Right lobe of liver (tissue), 6 donors: Measurements from ENCODE around the gene TBC1D1. TPM values are rescaled to one million over a fixed set of nuclear protein-coding genes. Genes with fewer than 3 reads are reported as not detected.

ENCODE experiments used
- ATAC-seq, 4 donors: fragments of 200-7000 bp; cut with Tn5 transposase; one replicate each; pipeline ENCODE4 v1.9.1; 2020; ENCODE audit warnings: mild to moderate bottlenecking in 4 of 4, moderate library complexity in 4 of 4
- DNase-seq, 3 donors: peaks; one replicate each; pipeline ENCODE4 v3.0.0-alpha.2; 2020
- H3K27ac ChIP-seq, 3 donors: fragments of 200-600 bp; one replicate each; pipeline ENCODE4 v1.8.0; 2022
- H3K27me3 ChIP-seq, 2 donors: fragments of 200-600 bp; one replicate each; pipeline ENCODE4 v1.8.0; 2022
- H3K36me3 ChIP-seq, 4 donors: fragments of 200-600 bp; sonication (generic) in 1 of 4; one replicate each; pipeline versions ENCODE4 v1.5.1 to v1.8.0; 2017 to 2022; ENCODE audit warnings: control low read depth in 1 of 4
- H3K4me1 ChIP-seq, 4 donors: fragments of 200-600 bp; sonication (generic) in 1 of 4; one replicate each; pipeline versions ENCODE4 v1.5.1 to v1.8.0; 2017 to 2022; ENCODE audit warnings: control low read depth in 1 of 4
- H3K4me3 ChIP-seq, 3 donors: fragments of 200-600 bp; one replicate each; pipeline ENCODE4 v1.8.0; 2022
- H3K9me3 ChIP-seq, 4 donors: fragments of 200-600 bp; sonication (generic) in 1 of 4; one replicate each; pipeline versions ENCODE4 v1.5.1 to v1.8.0; 2017 to 2022; ENCODE audit warnings: control low read depth in 1 of 4
- POLR2A ChIP-seq: fragments of 450-650 bp; IDR thresholded peaks from one replicate; pipeline ENCODE4 v1.6.1; 2017; ENCODE audit warnings: antibody characterized with exemption, mild to moderate bottlenecking
- WGBS: methylation state at CpG from one replicate; pipeline ENCODE4 v1.1.6; 2018; ENCODE audit warnings: low coverage, low lambda C conversion rate; ENCODE audit not compliant: insufficient coverage; ENCODE audit errors: missing lambda C conversion rate; 5-methylcytosine and 5-hydroxymethylcytosine counted together
- intact Hi-C, 2 donors: fragments of 100-400 bp; cut with DNase I; formaldehyde crosslinking; loops; one replicate each; pipeline versions ENCODE4 v1.11.2 to v1.14.1; 2022
- total RNA-seq, 6 experiments: library from RNA; depleted of rRNA in 2 of 6; stranded (reverse); fragments of >200 nt in 2 of 6; fragmentation: NEBNext Ultra II Directional in 3 of 6; extraction: Animal tissue kit (Norgen Biotek cat#: 25700) in 3 of 6; gene quantifications; one replicate each; pipeline versions ENCODE4 v1.1.0 to v1.2.4, GENCODE V29; 2016 to 2023
- TF ChIP-seq, protein P1 (sequence below), 4 donors: fragments of 200-600 bp in 3 of 4; fragments of 450-650 bp in 1 of 4; IDR thresholded peaks; one replicate each; pipeline versions ENCODE4 v1.5.1 to v1.8.0; 2016 to 2022; ENCODE audit warnings: antibody characterized with exemption in 4 of 4, mild to moderate bottlenecking in 2 of 4
- donor health status: DM: no; HTN: yes; CAD: no.
- donor health status: DM: no; HTN: no; CAD: no.
- donor health status: DM: no; HTN: no; CAD: no.
- donor health status: DM: no; HTN: yes; CAD: no.
- donor health status: DM: no; HTN: yes; CAD: no.

Gene TBC1D1
- total RNA-seq, 6 experiments from 2014 or later = 21.2 to 67.5 (median 35.8) TPM

DNA sequence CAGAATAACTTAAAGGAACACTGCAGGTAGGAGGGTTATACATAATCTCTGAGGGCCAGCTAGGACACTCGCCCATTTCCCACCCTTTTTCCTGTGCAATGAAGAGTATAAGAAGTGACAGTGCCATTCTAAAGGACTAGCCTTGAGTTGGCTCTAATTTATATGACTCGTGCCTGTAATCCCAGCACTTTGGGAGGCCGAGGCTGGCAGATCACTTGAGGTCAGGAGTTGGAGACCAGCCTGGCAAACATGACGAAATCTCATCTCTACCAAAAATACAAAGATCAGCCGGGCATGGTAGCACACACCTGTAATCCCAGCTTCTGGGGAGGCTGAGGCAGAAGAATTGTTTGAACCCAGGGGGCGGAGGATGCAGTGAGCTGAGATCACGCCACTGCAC, 4.4 kb downstream of the TBC1D1 start:
- TF ChIP-seq, protein P1, sequence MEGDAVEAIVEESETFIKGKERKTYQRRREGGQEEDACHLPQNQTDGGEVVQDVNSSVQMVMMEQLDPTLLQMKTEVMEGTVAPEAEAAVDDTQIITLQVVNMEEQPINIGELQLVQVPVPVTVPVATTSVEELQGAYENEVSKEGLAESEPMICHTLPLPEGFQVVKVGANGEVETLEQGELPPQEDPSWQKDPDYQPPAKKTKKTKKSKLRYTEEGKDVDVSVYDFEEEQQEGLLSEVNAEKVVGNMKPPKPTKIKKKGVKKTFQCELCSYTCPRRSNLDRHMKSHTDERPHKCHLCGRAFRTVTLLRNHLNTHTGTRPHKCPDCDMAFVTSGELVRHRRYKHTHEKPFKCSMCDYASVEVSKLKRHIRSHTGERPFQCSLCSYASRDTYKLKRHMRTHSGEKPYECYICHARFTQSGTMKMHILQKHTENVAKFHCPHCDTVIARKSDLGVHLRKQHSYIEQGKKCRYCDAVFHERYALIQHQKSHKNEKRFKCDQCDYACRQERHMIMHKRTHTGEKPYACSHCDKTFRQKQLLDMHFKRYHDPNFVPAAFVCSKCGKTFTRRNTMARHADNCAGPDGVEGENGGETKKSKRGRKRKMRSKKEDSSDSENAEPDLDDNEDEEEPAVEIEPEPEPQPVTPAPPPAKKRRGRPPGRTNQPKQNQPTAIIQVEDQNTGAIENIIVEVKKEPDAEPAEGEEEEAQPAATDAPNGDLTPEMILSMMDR (IDR thresholded peaks at IDR 0.05) = no peak
- TF ChIP-seq POLR2A = no peak
- peak in 2 of 4 donors; percentile 15 to 22 for ATAC-seq
- Histone ChIP-seq H3K36me3 (no peaks in the 10 kb centered on the region), H3K9me3 (no peaks in the 10 kb centered on the region), H3K4me3 (no peak overlapping the region), H3K27ac (peak overlapping the region in 1 of 3 donors; percentile 19), H3K4me1 (peaks cover 0 to 18% (median 0%) of the 10 kb centered on the region in 4 donors), H3K27me3 (no peaks in the 10 kb centered on the region)
- 56% methylated on average over 7 of the region's 7 CpGs for WGBS
- intact Hi-C loops = no loop called here
- DNase-seq = peak in 2 of 3 donors; percentile 55 to 58

- no peak overlapping the region for H3K4me3 ChIP-seq
- H3K9me3 ChIP-seq = no peaks in the 10 kb centered on the region
- H3K27ac ChIP-seq = no peak overlapping the region
- no peaks in the 10 kb centered on the region for H3K27me3 ChIP-seq
- H3K4me1 ChIP-seq = peaks cover 0 to 18% (median 0%) of the 10 kb centered on the region in 4 donors
- TF ChIP-seq, protein P1 (IDR thresholded peaks at IDR 0.05) = no peak
- no peak for TF ChIP-seq POLR2A
- no peaks in the 10 kb centered on the region for H3K36me3 ChIP-seq
- ATAC-seq (no peak), DNase-seq (no peak)
- intact Hi-C loops = no loop called here
Observed at GRCh38 chr4:37896206-37896860, 5.4 kb downstream of the TBC1D1 start.

- intact Hi-C loops = no loop called here
- no peak overlapping the region for H3K27ac ChIP-seq
- ATAC-seq = no peak
- no peak for DNase-seq
- H3K9me3 ChIP-seq = no peaks in the 10 kb centered on the region
- H3K4me3 ChIP-seq = no peak overlapping the region
- no peaks in the 10 kb centered on the region for H3K27me3 ChIP-seq
- WGBS = 82% methylated on average over 4 of the region's 7 CpGs
- TF ChIP-seq, protein P1 (IDR thresholded peaks at IDR 0.05) = no peak
- no peak for TF ChIP-seq POLR2A
- H3K36me3 ChIP-seq = no peaks in the 10 kb centered on the region
- H3K4me1 ChIP-seq = peaks cover 0 to 31% (median 10%) of the 10 kb centered on the region in 4 donors
Observed at GRCh38 chr4:37902212-37902611, 11.3 kb downstream of the TBC1D1 start.

DNA sequence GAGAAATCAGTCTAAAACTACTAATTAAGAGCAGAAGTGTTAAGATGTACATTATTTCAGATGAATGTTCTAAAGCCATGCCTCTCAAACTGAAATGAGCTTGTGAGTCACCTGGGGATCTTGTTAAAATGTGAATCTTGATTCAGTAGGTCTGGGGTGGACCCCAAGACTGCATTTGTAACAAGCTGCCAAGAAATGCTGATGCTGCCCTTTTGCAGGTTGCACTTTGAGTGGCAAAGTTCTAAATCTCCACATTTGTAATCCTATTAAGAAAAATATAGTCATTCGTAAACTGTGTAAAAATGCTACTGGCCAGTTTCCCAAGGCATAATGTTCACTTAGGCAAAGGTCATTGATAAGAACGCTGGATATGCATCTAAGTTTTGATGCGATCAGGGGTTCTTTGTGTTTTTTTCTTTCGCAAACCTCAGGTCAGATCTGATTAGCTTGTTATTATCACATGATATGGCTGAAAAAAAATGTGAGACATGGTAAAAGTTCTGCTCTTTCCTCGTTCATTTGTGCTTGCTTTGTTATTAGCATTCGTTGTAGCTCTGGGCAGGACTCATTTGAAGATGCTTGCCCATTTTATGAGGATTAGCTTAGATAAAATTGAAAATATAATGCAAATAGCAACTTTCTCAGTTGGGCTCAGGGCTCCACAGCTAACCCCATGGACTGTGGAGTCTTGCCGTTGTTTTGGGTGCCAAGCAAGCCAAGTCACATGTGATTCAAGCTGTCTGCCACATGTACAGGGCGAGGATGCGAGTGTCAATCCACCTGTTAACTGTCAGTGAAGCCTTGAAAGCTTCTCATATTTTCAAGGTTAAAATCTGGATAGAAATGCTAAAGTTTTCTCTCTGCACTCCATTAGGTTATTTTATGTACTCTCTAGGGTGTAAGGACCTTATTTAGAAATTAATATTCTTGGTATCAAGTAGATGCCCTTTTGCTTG, 12.1 kb downstream of the TBC1D1 start:
- Histone ChIP-seq H3K36me3 (no peaks in the 10 kb centered on the region), H3K4me3 (no peak overlapping the region), H3K27ac (peak overlapping the region in 2 of 3 donors; percentile 9 to 50), H3K9me3 (no peaks in the 10 kb centered on the region), H3K27me3 (no peaks in the 10 kb centered on the region), H3K4me1 (peaks cover 0 to 31% (median 10%) of the 10 kb centered on the region in 4 donors)
- WGBS = 33% methylated on average over 9 of the region's 9 CpGs
- no peak for DNase-seq
- TF ChIP-seq POLR2A = no peak
- TF ChIP-seq, protein P1 (IDR thresholded peaks at IDR 0.05) = no peak
- ATAC-seq = peak; percentile 22 to 51 (median 38)
- intact Hi-C loops = no loop called here
